ENCODE measurements around the gene AVP. TPM values are rescaled to one million over a fixed set of nuclear protein-coding genes. Genes with fewer than 3 reads are reported as not detected.

The AVP gene, protein sequence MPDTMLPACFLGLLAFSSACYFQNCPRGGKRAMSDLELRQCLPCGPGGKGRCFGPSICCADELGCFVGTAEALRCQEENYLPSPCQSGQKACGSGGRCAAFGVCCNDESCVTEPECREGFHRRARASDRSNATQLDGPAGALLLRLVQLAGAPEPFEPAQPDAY
- total RNA-seq (ENCODE audit: low replicate concordance), result not detected in 2 replicates

DNA sequence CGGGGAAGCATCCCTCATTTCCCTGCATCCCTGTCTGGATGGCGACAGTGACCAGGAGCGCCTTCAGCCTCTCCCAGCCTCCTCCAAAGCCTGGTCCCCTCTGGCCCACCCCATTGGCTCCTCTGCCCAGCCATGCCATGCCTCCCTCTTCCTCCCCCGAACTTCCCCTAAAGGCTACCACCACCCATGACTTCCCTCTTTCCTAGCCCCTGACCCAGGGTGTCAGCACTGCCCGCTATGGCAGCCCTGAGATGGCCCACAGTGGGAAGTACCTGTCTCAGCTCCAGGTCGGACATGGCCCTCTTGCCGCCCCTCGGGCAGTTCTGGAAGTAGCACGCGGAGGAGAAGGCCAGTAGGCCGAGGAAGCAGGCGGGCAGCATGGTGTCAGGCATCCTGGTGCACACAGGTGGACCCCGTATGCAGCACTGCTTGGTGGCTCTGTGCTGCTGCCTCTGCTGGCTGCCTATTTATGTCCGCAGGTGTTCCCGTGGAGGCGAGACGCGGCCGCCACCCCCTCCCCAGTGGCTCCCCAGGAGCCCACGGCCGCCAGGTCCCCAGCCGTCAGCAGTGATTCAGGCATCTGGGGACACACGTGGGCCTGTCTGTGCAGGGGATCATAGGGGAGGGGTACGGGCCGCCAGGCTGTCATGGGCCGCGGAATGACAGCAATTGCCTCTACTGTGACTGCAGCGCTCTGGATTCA is at the start of gene AVP:
TSS of gene AVP (minus strand) at position 442 of the 703 bp plus-strand sequence. CDS start at position 392, 50 bp downstream.
- no peak within 1 kb of the TSS for H3K4me3 ChIP-seq (ENCODE audit: low read depth, low read length)
- TF ChIP-seq, protein P1, sequence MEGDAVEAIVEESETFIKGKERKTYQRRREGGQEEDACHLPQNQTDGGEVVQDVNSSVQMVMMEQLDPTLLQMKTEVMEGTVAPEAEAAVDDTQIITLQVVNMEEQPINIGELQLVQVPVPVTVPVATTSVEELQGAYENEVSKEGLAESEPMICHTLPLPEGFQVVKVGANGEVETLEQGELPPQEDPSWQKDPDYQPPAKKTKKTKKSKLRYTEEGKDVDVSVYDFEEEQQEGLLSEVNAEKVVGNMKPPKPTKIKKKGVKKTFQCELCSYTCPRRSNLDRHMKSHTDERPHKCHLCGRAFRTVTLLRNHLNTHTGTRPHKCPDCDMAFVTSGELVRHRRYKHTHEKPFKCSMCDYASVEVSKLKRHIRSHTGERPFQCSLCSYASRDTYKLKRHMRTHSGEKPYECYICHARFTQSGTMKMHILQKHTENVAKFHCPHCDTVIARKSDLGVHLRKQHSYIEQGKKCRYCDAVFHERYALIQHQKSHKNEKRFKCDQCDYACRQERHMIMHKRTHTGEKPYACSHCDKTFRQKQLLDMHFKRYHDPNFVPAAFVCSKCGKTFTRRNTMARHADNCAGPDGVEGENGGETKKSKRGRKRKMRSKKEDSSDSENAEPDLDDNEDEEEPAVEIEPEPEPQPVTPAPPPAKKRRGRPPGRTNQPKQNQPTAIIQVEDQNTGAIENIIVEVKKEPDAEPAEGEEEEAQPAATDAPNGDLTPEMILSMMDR (IDR thresholded peaks at IDR 0.05; ENCODE audit: insufficient read depth, low read length), result no peak
- DNase-seq (ENCODE audit: low read depth), result no peak

GRCh38 chr20:3134151-3134550 is 49.6 kb upstream of the AVP start:
- no peak overlapping the region for H3K4me3 ChIP-seq (ENCODE audit: low read depth, low read length)
- DNase-seq (ENCODE audit: low read depth), result no peak
- TF ChIP-seq, protein P1 (IDR thresholded peaks at IDR 0.05; ENCODE audit: insufficient read depth, low read length), result no peak

DNA sequence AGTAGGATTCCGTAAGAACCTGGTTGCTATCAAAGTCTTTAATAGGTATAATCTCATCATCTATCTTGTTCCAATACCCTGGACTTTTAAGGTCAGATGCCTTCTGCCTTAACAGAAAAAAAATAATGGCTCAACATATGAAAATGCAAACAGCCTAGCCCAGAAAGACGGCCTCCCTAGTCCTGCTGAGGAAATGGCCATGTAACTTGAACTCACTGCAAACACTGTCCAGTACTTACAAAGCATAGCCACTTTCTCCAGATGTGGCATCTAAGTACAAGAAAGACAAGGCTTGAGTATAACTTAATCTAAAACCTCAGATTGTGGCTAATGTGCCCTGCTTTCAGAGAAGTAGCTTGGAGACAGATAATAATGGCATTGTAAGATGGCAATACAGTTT is 48.6 kb upstream of the AVP start:
- TF ChIP-seq, protein P1 (IDR thresholded peaks at IDR 0.05; ENCODE audit: insufficient read depth, low read length), result no peak
- no peak overlapping the region for H3K4me3 ChIP-seq (ENCODE audit: low read depth, low read length)
- no peak for DNase-seq (ENCODE audit: low read depth)

DNA sequence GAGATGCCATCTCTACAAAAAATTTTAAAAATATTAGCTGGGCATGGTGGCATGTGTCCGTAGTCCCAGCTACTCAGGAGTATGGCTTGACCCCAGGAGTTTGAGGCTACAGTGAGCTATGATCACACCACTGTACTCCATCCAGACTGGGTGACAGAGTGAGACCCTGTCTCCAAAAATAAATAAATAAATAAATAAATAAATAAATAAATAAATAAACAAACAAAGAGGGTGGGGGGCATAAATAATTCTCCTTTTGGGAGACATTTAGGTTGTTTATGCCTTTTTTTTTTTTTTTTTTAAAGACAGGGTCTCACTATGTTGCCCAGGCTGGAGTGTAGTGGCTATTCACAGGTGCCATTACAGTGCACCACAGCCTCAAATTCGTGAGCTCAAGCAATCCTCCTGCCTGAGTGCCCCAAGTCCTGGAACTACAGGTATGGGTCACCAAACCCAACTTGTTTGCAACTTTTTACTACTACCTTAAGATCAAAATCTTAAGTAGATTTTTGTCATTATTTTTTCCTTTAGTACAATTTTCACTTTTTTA is 45.6 kb upstream of the AVP start:
- DNase-seq (ENCODE audit: low read depth), result no peak
- H3K4me3 ChIP-seq (ENCODE audit: low read depth, low read length), result no peak overlapping the region
- TF ChIP-seq, protein P1 (IDR thresholded peaks at IDR 0.05; ENCODE audit: insufficient read depth, low read length), result no peak

GRCh38 chr20:3129094-3129493 is 44.6 kb upstream of the AVP start:
- H3K4me3 ChIP-seq (ENCODE audit: low read depth, low read length), result no peak overlapping the region
- TF ChIP-seq, protein P1 (IDR thresholded peaks at IDR 0.05; ENCODE audit: insufficient read depth, low read length), result no peak
- DNase-seq (ENCODE audit: low read depth), result no peak

GRCh38 chr20:3128275-3128984 is 43.9 kb upstream of the AVP start:
- TF ChIP-seq, protein P1 (IDR thresholded peaks at IDR 0.05; ENCODE audit: insufficient read depth, low read length), result no peak
- H3K4me3 ChIP-seq (ENCODE audit: low read depth, low read length), result no peak overlapping the region
- DNase-seq (ENCODE audit: low read depth), result no peak
